DMS53 treated with DMSO at 0.1 percent for 48 hours (cell line): ENCODE results near the gene ETS2.
A peak's percentile ranks its signal among the peaks of the same experiment; 100 is the strongest.

Experiments used
- DNase-seq: peaks from one replicate; lab custom pipeline; 2025; ENCODE audit not compliant: unreplicated experiment; lab: John Stamatoyannopoulos, UW

ETS2 gene

GRCh38 chr21:38858026-38858811 is 52.5 kb downstream of the ETS2 start:
- DNase-seq: peak; percentile 5

- DNase-seq: no peak
These were observed 53.1 kb downstream of the ETS2 start for GRCh38 chr21:38858812-38859205.

GRCh38 chr21:38859852-38860251 is 54.1 kb downstream of the ETS2 start:
- no peak for DNase-seq

GRCh38 chr21:38861056-38861455 is 55.3 kb downstream of the ETS2 start:
- DNase-seq: no peak

- no peak for DNase-seq
These were observed 56.4 kb downstream of the ETS2 start for GRCh38 chr21:38861989-38862683.

GRCh38 chr21:38863291-38863690 is 57.6 kb downstream of the ETS2 start:
- DNase-seq: no peak

- DNase-seq: no peak
These were observed 58.2 kb downstream of the ETS2 start for GRCh38 chr21:38863843-38864363.

- DNase-seq: no peak
These were observed 59.2 kb downstream of the ETS2 start for GRCh38 chr21:38864964-38865363.

GRCh38 chr21:38869196-38869595 is 63.5 kb downstream of the ETS2 start:
- DNase-seq: no peak

- DNase-seq: peak; percentile 48
These were observed 64.2 kb downstream of the ETS2 start for GRCh38 chr21:38869946-38870345.
